Astrocyte of the cerebellum (primary cell): ENCODE data around the gene GORASP1.

Experiments used
- DNase-seq: peaks from one replicate; pipeline ENCODE4 v3.0.0-alpha.2; 2011; ENCODE audit warnings: low read depth
- H3K4me3 ChIP-seq: 2 replicates; pipeline ENCODE4 v1.5.1; 2011; ENCODE audit warnings: mild to moderate bottlenecking, low read depth, low read length, moderate library complexity
- in situ Hi-C: cut with HindIII; loops from 2 replicates; pipeline ENCODE4 v1.10.0; 2017; ENCODE audit warnings: low sequenced_read_pairs
- TF ChIP-seq, protein P1 (sequence below): IDR thresholded peaks from 2 replicates; pipeline ENCODE4 v1.5.1; 2012; ENCODE audit warnings: low read length, low read depth, moderate library complexity, mild to moderate bottlenecking; ENCODE audit errors: missing control alignments

The GORASP1 gene

DNA sequence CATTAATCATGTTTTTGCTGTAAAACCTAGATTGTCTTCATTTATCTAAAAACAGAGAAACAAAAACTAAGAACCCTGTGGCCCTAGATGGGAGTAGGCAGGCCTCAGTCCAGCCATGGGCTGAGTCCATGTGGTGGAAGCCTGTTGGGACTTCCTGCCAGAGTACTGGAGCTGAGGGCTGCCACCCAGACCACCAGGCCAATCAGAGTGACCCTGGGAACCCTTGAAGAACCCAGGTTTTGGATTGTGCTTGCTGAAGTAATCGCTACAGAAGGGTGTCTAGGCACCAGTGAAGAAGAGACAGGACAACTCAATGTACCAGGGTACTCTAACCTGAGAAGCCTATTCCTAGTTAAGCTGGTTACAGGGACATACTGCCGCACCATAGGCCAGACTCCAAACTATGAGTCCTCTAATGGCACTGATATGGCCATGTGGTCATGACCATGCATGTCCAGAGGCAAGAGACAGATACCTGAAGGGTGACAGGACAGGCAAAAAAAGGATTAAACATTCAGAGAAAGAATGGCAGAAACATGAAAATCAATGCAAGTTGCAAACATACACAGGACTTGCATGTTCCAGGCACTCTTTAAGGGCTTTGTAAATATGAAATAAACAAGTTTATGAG, 33.0 kb upstream of the GORASP1 start:
- no peak overlapping the region for H3K4me3 ChIP-seq
- in situ Hi-C loops: no loop called here

DNA sequence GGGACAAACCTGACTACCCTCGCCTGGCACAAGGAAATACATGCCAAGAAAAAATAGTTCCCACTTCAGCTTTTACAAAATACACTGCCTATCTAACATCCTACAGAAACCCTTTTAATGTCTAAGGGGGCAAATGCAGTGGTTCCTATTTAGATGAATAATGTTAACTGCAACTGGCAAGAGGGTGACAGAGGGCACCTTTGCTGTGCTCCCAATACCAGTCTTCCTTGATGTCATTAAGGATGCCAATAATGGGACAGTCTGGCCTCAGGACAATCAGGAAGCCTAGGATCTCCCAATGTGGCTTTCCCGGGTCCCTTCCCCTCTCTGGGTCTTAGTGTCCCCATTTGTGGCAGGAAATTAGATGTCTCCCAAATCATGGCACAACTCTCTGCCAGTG, 32.0 kb upstream of the GORASP1 start:
- no peak for DNase-seq
- TF ChIP-seq, protein P1, sequence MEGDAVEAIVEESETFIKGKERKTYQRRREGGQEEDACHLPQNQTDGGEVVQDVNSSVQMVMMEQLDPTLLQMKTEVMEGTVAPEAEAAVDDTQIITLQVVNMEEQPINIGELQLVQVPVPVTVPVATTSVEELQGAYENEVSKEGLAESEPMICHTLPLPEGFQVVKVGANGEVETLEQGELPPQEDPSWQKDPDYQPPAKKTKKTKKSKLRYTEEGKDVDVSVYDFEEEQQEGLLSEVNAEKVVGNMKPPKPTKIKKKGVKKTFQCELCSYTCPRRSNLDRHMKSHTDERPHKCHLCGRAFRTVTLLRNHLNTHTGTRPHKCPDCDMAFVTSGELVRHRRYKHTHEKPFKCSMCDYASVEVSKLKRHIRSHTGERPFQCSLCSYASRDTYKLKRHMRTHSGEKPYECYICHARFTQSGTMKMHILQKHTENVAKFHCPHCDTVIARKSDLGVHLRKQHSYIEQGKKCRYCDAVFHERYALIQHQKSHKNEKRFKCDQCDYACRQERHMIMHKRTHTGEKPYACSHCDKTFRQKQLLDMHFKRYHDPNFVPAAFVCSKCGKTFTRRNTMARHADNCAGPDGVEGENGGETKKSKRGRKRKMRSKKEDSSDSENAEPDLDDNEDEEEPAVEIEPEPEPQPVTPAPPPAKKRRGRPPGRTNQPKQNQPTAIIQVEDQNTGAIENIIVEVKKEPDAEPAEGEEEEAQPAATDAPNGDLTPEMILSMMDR: no peak
- H3K4me3 ChIP-seq: no peak overlapping the region
- in situ Hi-C loops: no loop called here

More for the DNA sequence above, 33.0 kb upstream of the GORASP1 start:
- TF ChIP-seq, protein P1: no peak
- no peak for DNase-seq

DNA sequence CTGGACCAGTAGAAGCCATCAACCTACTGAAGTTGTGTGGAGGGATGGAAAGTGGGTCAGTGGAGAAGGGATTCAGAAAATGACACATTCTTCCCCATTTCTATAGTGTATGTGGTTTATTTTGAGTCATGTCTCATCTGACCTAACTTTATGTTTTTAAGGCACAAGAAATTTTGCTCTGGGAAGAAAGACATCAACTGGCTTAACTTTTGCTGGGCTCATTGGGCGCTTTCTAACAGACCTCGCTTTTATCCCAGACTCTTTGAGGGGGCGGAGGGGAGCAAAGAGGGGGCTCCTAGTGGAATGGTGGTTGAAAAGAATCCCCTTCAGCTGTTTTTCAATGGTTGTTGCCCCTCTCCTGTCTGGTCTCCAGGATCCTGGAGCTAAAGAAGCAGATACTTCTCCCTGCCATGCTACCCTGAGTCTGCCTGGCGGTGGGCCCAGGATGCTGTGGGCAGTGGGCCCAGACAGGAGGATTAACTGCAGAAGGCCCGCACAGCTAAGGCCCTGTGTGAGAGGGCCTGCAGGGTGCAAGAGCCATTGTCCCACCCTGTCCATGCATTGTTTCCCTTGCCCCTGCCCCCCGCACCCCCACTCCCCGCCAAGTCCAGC, 31.5 kb upstream of the GORASP1 start:
- TF ChIP-seq, protein P1: no peak
- in situ Hi-C loops: no loop called here
- no peak for DNase-seq

DNA sequence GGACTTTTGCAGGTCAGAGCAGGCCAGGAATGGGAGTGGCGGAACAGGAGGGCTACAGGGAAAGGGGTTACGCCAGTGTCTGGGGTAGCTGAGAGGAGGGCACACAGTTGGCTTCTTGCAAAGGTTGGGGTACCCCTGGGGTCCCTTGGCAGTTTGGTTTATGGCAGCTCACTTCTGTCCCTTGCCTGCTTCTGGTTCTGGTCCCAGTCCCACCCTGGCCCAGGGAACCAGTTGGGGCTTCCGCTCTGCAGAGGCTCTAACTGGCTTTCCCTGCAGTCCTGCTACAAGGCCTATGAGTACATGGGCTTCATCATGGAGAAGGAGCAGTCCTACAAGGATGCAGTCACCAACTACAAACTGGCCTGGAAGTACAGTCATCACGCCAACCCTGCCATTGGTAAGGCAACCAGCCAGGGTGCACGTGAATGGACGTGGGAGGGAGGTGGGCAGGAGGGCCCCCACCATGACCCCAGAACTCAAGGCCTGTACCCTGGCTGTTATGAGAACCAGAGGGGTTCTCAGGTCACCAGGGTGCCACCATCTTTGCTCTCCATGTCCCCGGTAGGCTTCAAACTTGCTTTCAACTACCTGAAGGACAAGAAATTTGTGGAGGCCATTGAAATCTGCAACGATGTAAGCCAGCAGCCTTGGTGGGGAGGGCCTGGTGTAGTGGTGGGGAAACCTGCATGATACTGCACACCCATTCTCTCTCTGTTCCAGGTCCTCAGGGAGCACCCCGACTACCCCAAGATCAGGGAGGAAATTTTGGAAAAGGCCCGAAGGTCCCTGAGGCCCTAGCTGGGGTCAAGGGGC, 30.8 kb upstream of the GORASP1 start:
- no peak overlapping the region for H3K4me3 ChIP-seq
- no peak for DNase-seq
- in situ Hi-C loops: no loop called here
- TF ChIP-seq, protein P1: no peak

More for the DNA sequence above, 31.5 kb upstream of the GORASP1 start:
- no peak overlapping the region for H3K4me3 ChIP-seq

DNA sequence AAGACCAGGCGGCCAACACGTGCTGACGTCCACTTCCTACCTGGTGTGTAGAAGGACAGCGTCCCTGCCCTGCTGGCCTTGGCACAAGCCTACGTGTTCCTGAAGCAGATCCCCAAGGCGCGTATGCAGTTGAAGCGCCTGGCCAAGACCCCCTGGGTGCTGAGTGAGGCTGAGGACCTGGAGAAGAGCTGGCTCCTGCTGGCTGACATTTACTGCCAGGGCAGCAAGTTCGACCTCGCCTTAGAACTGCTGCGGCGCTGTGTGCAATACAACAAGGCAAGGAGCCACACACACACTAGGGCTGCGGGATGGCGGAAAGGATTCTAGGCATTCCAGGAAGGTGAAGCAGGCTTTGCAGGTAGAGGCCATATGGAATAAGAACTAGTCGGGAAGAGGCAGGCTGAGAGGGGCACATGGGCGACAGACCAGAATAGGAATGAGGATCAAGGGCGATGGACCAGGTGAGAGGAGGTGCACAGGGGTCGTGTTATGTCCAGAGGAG, 30.1 kb upstream of the GORASP1 start:
- in situ Hi-C loops: no loop called here
- DNase-seq: no peak
- TF ChIP-seq, protein P1: no peak
- no peak overlapping the region for H3K4me3 ChIP-seq
